ENCODE measurements around the gene NELFB. TPM values are rescaled to one million over a fixed set of nuclear protein-coding genes. Genes with fewer than 3 reads are reported as not detected.

The NELFB gene
- total RNA-seq, 1 experiment from 2014 or later: 72.6 TPM

GRCh38 chr9:137247135-137247915, 7.8 kb upstream of the NELFB start:
- intact Hi-C loops (cut with micrococcal nuclease; ENCODE audit: unreplicated experiment): no loop called here
- H3K27me3 ChIP-seq (replicated peaks; ENCODE audit: insufficient read depth, low read depth, low read length, poor library complexity): no peaks in the 10 kb centered on the region
- no peak for TF ChIP-seq EZH2 (IDR thresholded peaks at IDR 0.05; ENCODE audit: borderline replicate concordance, low read depth, low read length, poor library complexity, severe bottlenecking)
- no peak for TF ChIP-seq CTCF (conservative IDR thresholded peaks at IDR 0.05; ENCODE audit: low read depth, low read length)
- CTCF ChIA-PET: interaction anchor here (0.5 kb wide), 1 partner anchor 24 kb away, joined by 8 read pairs; no protein-coding TSS in a partner anchor
- DNase-seq (ENCODE audit: low spot score): no peak
- no peaks in the 10 kb centered on the region for H3K9me3 ChIP-seq (ENCODE audit: low read depth, low read length, poor library complexity, severe bottlenecking)
- peaks cover 24% of the 10 kb centered on the region for H3K4me1 ChIP-seq (ENCODE audit: insufficient read depth, low read length, poor library complexity, severe bottlenecking)
- H3K36me3 ChIP-seq (ENCODE audit: insufficient read depth, low read length, poor library complexity, severe bottlenecking): peaks cover 16% of the 10 kb centered on the region
- BruUV-seq (replicated peaks): no TSS peak
- POLR2A ChIA-PET (ENCODE audit: low non-redundant PET): no interaction called here
- H3K4me3 ChIP-seq (ENCODE audit: low read depth, low read length, poor library complexity, severe bottlenecking): no peak overlapping the region
- H3K27ac ChIP-seq (ENCODE audit: low read depth, low read length, poor library complexity, severe bottlenecking): no peak overlapping the region

GRCh38 chr9:137247916-137248175, 7.3 kb upstream of the NELFB start:
- no peak for TF ChIP-seq EZH2 (IDR thresholded peaks at IDR 0.05; ENCODE audit: borderline replicate concordance, low read depth, low read length, poor library complexity, severe bottlenecking)
- TF ChIP-seq CTCF (conservative IDR thresholded peaks at IDR 0.05; ENCODE audit: low read depth, low read length): no peak
- peaks cover 11% of the 10 kb centered on the region for H3K36me3 ChIP-seq (ENCODE audit: insufficient read depth, low read length, poor library complexity, severe bottlenecking)
- no peak overlapping the region for H3K4me3 ChIP-seq (ENCODE audit: low read depth, low read length, poor library complexity, severe bottlenecking)
- ChIA-PET POLR2A (ENCODE audit: low non-redundant PET) (no interaction called here), CTCF (no interaction called here)
- no peaks in the 10 kb centered on the region for H3K27me3 ChIP-seq (replicated peaks; ENCODE audit: insufficient read depth, low read depth, low read length, poor library complexity)
- no TSS peak for BruUV-seq (replicated peaks)
- no peak for DNase-seq (ENCODE audit: low spot score)
- peaks cover 18% of the 10 kb centered on the region for H3K4me1 ChIP-seq (ENCODE audit: insufficient read depth, low read length, poor library complexity, severe bottlenecking)
- intact Hi-C loops (cut with micrococcal nuclease; ENCODE audit: unreplicated experiment): no loop called here
- no peak overlapping the region for H3K27ac ChIP-seq (ENCODE audit: low read depth, low read length, poor library complexity, severe bottlenecking)
- no peaks in the 10 kb centered on the region for H3K9me3 ChIP-seq (ENCODE audit: low read depth, low read length, poor library complexity, severe bottlenecking)

DNA sequence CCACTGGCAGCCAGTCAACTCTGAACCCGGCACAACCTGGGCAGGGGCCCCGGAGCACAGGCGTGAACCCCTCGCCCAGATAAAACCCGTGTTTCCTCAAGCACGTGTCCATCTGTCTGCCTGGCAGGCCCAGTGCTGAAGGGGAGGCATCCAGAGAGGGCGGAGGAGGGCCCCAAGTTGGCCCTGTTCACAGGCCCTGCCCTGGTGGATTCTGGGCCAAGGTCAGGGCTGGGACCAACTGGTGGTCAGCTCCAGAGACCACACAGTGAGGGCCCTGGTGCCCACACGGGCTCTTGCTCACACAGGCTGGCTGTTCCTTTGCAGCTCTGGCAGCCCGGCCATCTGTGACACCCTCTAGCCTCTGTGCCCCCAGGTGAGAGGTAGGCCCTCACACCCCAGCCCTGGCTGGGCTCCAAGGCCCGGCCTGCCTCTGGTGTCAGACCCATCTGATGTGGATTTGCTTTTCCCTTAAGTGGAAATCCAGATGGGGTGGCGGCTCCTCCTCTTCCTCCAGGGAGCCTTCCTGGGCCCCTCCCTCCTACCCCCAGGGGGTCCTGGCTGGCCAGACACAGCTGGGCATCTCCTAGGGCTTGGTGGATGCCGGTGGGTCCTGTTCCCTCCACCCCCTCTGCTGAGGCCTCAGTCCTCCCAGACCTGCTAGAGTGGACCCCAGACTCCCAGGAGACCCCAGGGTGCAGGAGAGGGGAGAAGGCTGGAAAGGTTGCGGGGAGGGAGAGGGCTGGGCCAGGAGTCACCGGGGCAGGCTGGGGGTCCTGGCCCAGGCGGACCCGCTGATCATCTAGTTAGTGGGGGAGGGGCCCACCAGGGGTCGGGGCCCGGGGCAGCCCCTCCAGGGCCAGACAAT, 4.6 kb upstream of the NELFB start:
- Histone ChIP-seq H3K36me3 (ENCODE audit: insufficient read depth, low read length, poor library complexity, severe bottlenecking) (no peaks in the 10 kb centered on the region), H3K9me3 (ENCODE audit: low read depth, low read length, poor library complexity, severe bottlenecking) (no peaks in the 10 kb centered on the region), H3K27ac (ENCODE audit: low read depth, low read length, poor library complexity, severe bottlenecking) (no peak overlapping the region), H3K4me1 (ENCODE audit: insufficient read depth, low read length, poor library complexity, severe bottlenecking) (peaks cover 6% of the 10 kb centered on the region), H3K27me3 (replicated peaks; ENCODE audit: insufficient read depth, low read depth, low read length, poor library complexity) (no peaks in the 10 kb centered on the region), H3K4me3 (ENCODE audit: low read depth, low read length, poor library complexity, severe bottlenecking) (no peak overlapping the region)
- ChIA-PET CTCF (no interaction called here), POLR2A (ENCODE audit: low non-redundant PET) (no interaction called here)
- no TSS peak for BruUV-seq (replicated peaks)
- intact Hi-C loops (cut with micrococcal nuclease; ENCODE audit: unreplicated experiment): no loop called here
- TF ChIP-seq EZH2 (IDR thresholded peaks at IDR 0.05; ENCODE audit: borderline replicate concordance, low read depth, low read length, poor library complexity, severe bottlenecking) (no peak), CTCF (conservative IDR thresholded peaks at IDR 0.05; ENCODE audit: low read depth, low read length) (no peak)
- no peak for DNase-seq (ENCODE audit: low spot score)
